Neural cell (in vitro differentiated cells): ENCODE data around the gene PLEKHM3.

Source experiments
- CTCF ChIP-seq: fragments of 450-650 bp; IDR thresholded peaks from 2 replicates; pipeline ENCODE4 v1.5.1; 2014; ENCODE audit warnings: antibody characterized with exemption, mild to moderate bottlenecking, moderate library complexity; ENCODE audit not compliant: poor library complexity, severe bottlenecking
- EP300 ChIP-seq: fragments of 450-650 bp; conservative IDR thresholded peaks from 2 replicates; pipeline ENCODE4 v1.6.1; 2014; ENCODE audit warnings: antibody characterized with exemption, mild to moderate bottlenecking, moderate library complexity; ENCODE audit not compliant: poor library complexity, severe bottlenecking
- POLR2AphosphoS5 ChIP-seq: IDR thresholded peaks from 2 replicates; pipeline ENCODE4 v1.6.1; 2012
- REST ChIP-seq: IDR thresholded peaks from 2 replicates; pipeline ENCODE4 v1.6.1; 2012; ENCODE audit warnings: borderline replicate concordance
- SMC3 ChIP-seq: fragments of 450-650 bp; conservative IDR thresholded peaks from 2 replicates; pipeline ENCODE4 v1.6.1; 2014; ENCODE audit warnings: antibody characterized with exemption, mild to moderate bottlenecking, moderate library complexity; ENCODE audit not compliant: poor library complexity
- TAF1 ChIP-seq: IDR thresholded peaks from 2 replicates; pipeline ENCODE4 v1.6.1; 2012; ENCODE audit warnings: low read depth

- no peak for TF ChIP-seq CTCF
- no peak for TF ChIP-seq REST
- no peak for TF ChIP-seq POLR2AphosphoS5
- TF ChIP-seq EP300, result no peak
- TF ChIP-seq TAF1, result no peak
- no peak for TF ChIP-seq SMC3
These were observed 240.4 kb downstream of the PLEKHM3 start for GRCh38 chr2:207784898-207785297.
